GM18519 (cell line): ENCODE measurements around the gene ZNF286A.
"Not testable (repeated sequence)": the region's sequence is repeated elsewhere in the genome, so short reads cannot be mapped to it uniquely, and the experiment has no call there.

Experiments
- ATAC-seq: cut with Tn5 transposase; IDR thresholded peaks from one replicate; pipeline ENCODE4 v1.9.1; 2021; ENCODE audit warnings: mild to moderate bottlenecking, moderate library complexity; ENCODE audit not compliant: unreplicated experiment, low FRiP score

ZNF286A gene

DNA sequence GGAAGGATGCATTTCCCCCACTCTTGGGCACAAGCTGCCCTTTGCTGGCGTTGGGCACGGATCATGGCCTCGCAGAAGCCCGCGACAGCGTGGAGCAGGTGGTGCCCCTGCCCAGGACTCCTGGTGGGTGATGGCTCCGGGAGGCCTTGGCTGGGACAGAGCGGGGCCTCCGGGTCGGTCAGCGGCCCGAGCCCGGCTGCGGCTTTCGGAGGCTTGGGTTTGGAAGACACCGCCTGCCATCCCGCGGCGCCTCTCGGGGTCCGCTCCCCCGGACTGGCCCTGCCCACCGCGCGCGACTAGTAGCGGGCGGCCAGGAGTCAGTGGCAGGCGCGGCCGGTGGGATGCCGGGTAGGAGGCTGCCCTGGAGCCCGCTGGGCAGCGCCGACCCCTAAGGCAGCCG, 49.9 kb downstream of the ZNF286A start:
- not testable (repeated sequence) for ATAC-seq

DNA sequence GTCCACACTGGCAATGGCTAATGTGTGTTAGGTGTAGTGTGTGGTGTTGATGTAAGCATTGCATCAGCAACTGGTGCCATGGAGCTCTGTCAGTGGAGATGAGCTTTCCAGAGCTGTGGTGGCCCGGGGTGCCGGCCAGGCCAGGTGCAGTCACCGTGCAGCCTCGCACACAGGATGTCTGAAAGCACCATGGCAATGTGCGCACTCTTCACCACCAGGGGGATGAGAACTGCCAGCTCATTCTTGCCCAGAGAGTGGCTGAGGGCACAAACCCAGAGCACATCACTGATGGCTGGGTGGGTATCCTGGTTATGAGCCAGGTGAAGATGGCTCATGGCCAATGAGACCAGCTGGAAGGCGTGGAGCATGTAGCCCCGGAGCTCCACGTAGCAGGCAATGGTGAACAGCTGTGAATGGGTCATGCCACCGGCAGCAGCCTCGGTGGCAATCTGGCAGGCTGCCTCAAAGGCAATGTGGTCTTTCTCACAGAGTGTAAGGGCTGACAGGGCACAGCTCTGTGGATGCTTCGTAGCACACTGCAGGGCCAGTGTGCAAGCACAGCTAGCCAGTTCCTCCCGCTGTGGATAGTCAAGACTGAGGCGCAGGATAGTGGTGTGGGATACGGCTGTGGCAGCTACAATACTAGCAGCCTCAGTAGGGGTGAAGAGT, 69.4 kb downstream of the ZNF286A start:
- ATAC-seq: not testable (repeated sequence)
